GM23338 (cell line): Measurements from ENCODE around the gene TICAM2. TPM values are rescaled to one million over a fixed set of nuclear protein-coding genes. Genes with fewer than 3 reads are reported as not detected.

Experiments used
- ATAC-seq: fragments of 200-7000 bp; cut with Tn5 transposase; 3 replicates; pipeline ENCODE4 v1.9.1; 2020
- DNase-seq: peaks from one replicate; pipeline ENCODE4 v3.0.0-alpha.2; 2015; ENCODE audit warnings: low spot score
- H2AFZ ChIP-seq: fragments of 200-600 bp; sonication (generic); 2 replicates; pipeline ENCODE4 v1.8.0; 2016; ENCODE audit warnings: antibody characterized with exemption, mild to moderate bottlenecking, moderate library complexity
- H3F3A ChIP-seq: fragments of 200-600 bp; sonication (generic); replicated peaks from 2 replicates; pipeline ENCODE4 v1.8.0; 2017; ENCODE audit warnings: antibody characterized with exemption, mixed run types, low read depth
- H3K27ac ChIP-seq: fragments of 200-600 bp; sonication (generic); 2 replicates; pipeline ENCODE4 v1.6.1; 2016; ENCODE audit warnings: low read depth
- H3K27me3 ChIP-seq: fragments of 200-600 bp; sonication (generic); 2 replicates; pipeline ENCODE4 v1.8.0; 2016; ENCODE audit warnings: mild to moderate bottlenecking, mixed run types, moderate library complexity; ENCODE audit not compliant: insufficient read depth
- H3K36me3 ChIP-seq: fragments of 200-600 bp; sonication (generic); 2 replicates; pipeline ENCODE4 v1.8.0; 2016; ENCODE audit warnings: mild to moderate bottlenecking; ENCODE audit not compliant: insufficient read depth
- H3K4me1 ChIP-seq: fragments of 200-600 bp; sonication (generic); 2 replicates; pipeline ENCODE4 v1.8.0; 2016; ENCODE audit warnings: mild to moderate bottlenecking, moderate library complexity; ENCODE audit not compliant: insufficient read depth
- H3K4me2 ChIP-seq: fragments of 200-600 bp; sonication (generic); 2 replicates; pipeline ENCODE4 v1.7.1; 2017; ENCODE audit warnings: mixed run types
- H3K4me3 ChIP-seq: fragments of 200-600 bp; sonication (generic); 2 replicates; pipeline ENCODE4 v1.6.1; 2016; ENCODE audit warnings: mixed run types
- H3K79me2 ChIP-seq: fragments of 200-600 bp; sonication (generic); replicated peaks from 2 replicates; pipeline ENCODE4 v1.8.0; 2017; ENCODE audit warnings: mild to moderate bottlenecking; ENCODE audit not compliant: insufficient read depth
- H3K9me2 ChIP-seq: fragments of 200-600 bp; sonication (generic); 2 replicates; pipeline ENCODE4 v1.8.0; 2017; ENCODE audit not compliant: insufficient read depth
- H4K20me1 ChIP-seq: fragments of 200-600 bp; sonication (generic); replicated peaks from 2 replicates; pipeline ENCODE4 v1.8.0; 2017; ENCODE audit warnings: mild to moderate bottlenecking; ENCODE audit not compliant: insufficient read depth
- H3K27ac Mint-ChIP-seq: 2 replicates; pipeline ENCODE4 v1.8.0; 2020; ENCODE audit warnings: inconsistent platforms, mild to moderate bottlenecking, moderate library complexity, mixed read lengths
- H3K27me3 Mint-ChIP-seq: 3 replicates; pipeline ENCODE4 v1.8.0; 2022; ENCODE audit warnings: low read depth, mild to moderate bottlenecking, moderate library complexity, mixed read lengths, inconsistent platforms; ENCODE audit not compliant: insufficient read depth, poor library complexity
- H3K36me3 Mint-ChIP-seq: 3 replicates; pipeline ENCODE4 v1.8.0; 2021; ENCODE audit warnings: low read depth, mild to moderate bottlenecking, inconsistent platforms, moderate library complexity, mixed read lengths
- H3K4me1 Mint-ChIP-seq: 3 replicates; pipeline ENCODE4 v1.8.0; 2020; ENCODE audit warnings: mild to moderate bottlenecking, inconsistent platforms, mixed read lengths
- H3K4me3 Mint-ChIP-seq: 3 replicates; pipeline ENCODE4 v1.8.0; 2021; ENCODE audit warnings: moderate library complexity, mild to moderate bottlenecking, inconsistent platforms, mixed read lengths
- H3K9me3 Mint-ChIP-seq: 3 replicates; pipeline ENCODE4 v1.8.0; 2020; ENCODE audit warnings: moderate library complexity, mild to moderate bottlenecking, inconsistent platforms, mixed read lengths
- CTCF ChIP-seq, 2 experiments: fragments of 200-600 bp in 1 of 2; sonication (generic) in 1 of 2; conservative IDR thresholded peaks; 2 replicates each; pipeline versions ENCODE4 v1.5.1 to v1.6.1; 2016 to 2017; ENCODE audit warnings: antibody characterized with exemption in 2 of 2, low read depth in 2 of 2, mild to moderate bottlenecking in 2 of 2, moderate library complexity in 1 of 2
- ETS1 ChIP-seq: IDR thresholded peaks from 2 replicates; pipeline ENCODE4 v1.6.1; 2016; ENCODE audit warnings: antibody characterized with exemption
- EZH2 ChIP-seq: fragments of 200-600 bp; sonication (generic); IDR thresholded peaks from one replicate; pipeline ENCODE4 v1.8.0; 2017; ENCODE audit warnings: antibody characterized with exemption, mild to moderate bottlenecking, low read depth; ENCODE audit not compliant: unreplicated experiment
- JUNB ChIP-seq: IDR thresholded peaks from one replicate; pipeline ENCODE4 v1.6.1; 2016; ENCODE audit warnings: antibody characterized with exemption; ENCODE audit not compliant: unreplicated experiment
- NANOG ChIP-seq: IDR thresholded peaks from 2 replicates; pipeline ENCODE4 v1.6.1; 2016; ENCODE audit warnings: antibody characterized with exemption, borderline replicate concordance
- REST ChIP-seq: IDR thresholded peaks from one replicate; pipeline ENCODE4 v1.6.1; 2018; ENCODE audit warnings: antibody characterized with exemption; ENCODE audit not compliant: unreplicated experiment
- ZNF462 ChIP-seq: fragments of 250-450 bp; sonication (Bioruptor Pico); IDR thresholded peaks from 2 replicates; pipeline ENCODE4 v1.5.0; 2020; ENCODE audit warnings: mild to moderate bottlenecking, moderate library complexity
- polyA plus RNA-seq: library from polyadenylated mRNA; unstranded; fragments of >200 nt; fragmentation: Nextera tagmentation; extraction: Ambion mirVana; gene quantifications from 2 replicates; pipeline ENCODE4 v1.2.1, GENCODE V29; 2016
- total RNA-seq: library from RNA; depleted of rRNA; stranded (reverse); fragments of >200 nt; shearing (Covaris generic); gene quantifications from 2 replicates; pipeline ENCODE4 v1.2.3, GENCODE V29; 2014

Gene TICAM2
- total and polyA plus RNA-seq, 2 experiments from 2014 or later, result 1.0 TPM; not detected in 1

GRCh38 chr5:115556276-115556675, 46.0 kb downstream of the TICAM2 start:
- Mint-ChIP-seq H3K27me3 (peaks cover 4% of the 10 kb centered on the region), H3K27ac (no peak overlapping the region), H3K4me1 (peaks cover 12% of the 10 kb centered on the region), H3K9me3 (no peaks in the 10 kb centered on the region), H3K4me3 (no peak overlapping the region), H3K36me3 (no peaks in the 10 kb centered on the region)
- ATAC-seq, result no peak
- no peaks in the 10 kb centered on the region for H3K36me3 ChIP-seq
- no peaks in the 10 kb centered on the region for H4K20me1 ChIP-seq
- H3K27me3 ChIP-seq, result no peaks in the 10 kb centered on the region
- no peak overlapping the region for H3K27ac ChIP-seq
- peaks cover 8% of the 10 kb centered on the region for H3K4me1 ChIP-seq
- TF ChIP-seq CTCF (conservative IDR thresholded peaks at IDR 0.05; ENCODE audit: low read depth in 2 of 2) (no peak), JUNB (no peak), EZH2 (no peak), REST (no peak), ETS1 (no peak)
- no peaks in the 10 kb centered on the region for H3F3A ChIP-seq
- no peaks in the 10 kb centered on the region for H3K9me2 ChIP-seq
- no peak overlapping the region for H3K4me2 ChIP-seq
- DNase-seq, result no peak
- no peak overlapping the region for H3K4me3 ChIP-seq
- no peaks in the 10 kb centered on the region for H3K79me2 ChIP-seq
- H2AFZ ChIP-seq, result no peak overlapping the region

- H3K36me3 Mint-ChIP-seq, result no peaks in the 10 kb centered on the region
- H3K4me3 Mint-ChIP-seq, result no peak overlapping the region
- Histone ChIP-seq H3K4me3 (no peak overlapping the region), H3K27me3 (no peaks in the 10 kb centered on the region), H3K9me2 (no peaks in the 10 kb centered on the region), H3K79me2 (no peaks in the 10 kb centered on the region), H3K4me2 (no peak overlapping the region), H4K20me1 (no peaks in the 10 kb centered on the region), H3F3A (no peaks in the 10 kb centered on the region), H3K36me3 (no peaks in the 10 kb centered on the region), H2AFZ (no peak overlapping the region), H3K4me1 (peaks cover 8% of the 10 kb centered on the region), H3K27ac (no peak overlapping the region)
- ATAC-seq (no peak), DNase-seq (no peak)
- H3K4me1 Mint-ChIP-seq, result peaks cover 17% of the 10 kb centered on the region
- H3K27me3 Mint-ChIP-seq, result peaks cover 4% of the 10 kb centered on the region
- H3K9me3 Mint-ChIP-seq, result no peaks in the 10 kb centered on the region
- H3K27ac Mint-ChIP-seq, result no peak overlapping the region
- TF ChIP-seq ZNF462 (no peak), NANOG (no peak)
These were observed 47.1 kb downstream of the TICAM2 start for GRCh38 chr5:115555084-115555633.
